GM19351 (cell line): ENCODE measurements around the gene PBX4.

ENCODE experiments used
- ATAC-seq: cut with Tn5 transposase; IDR thresholded peaks from one replicate; pipeline ENCODE4 v1.9.1; 2021; ENCODE audit warnings: mild to moderate bottlenecking, moderate library complexity; ENCODE audit not compliant: unreplicated experiment

PBX4 gene

DNA sequence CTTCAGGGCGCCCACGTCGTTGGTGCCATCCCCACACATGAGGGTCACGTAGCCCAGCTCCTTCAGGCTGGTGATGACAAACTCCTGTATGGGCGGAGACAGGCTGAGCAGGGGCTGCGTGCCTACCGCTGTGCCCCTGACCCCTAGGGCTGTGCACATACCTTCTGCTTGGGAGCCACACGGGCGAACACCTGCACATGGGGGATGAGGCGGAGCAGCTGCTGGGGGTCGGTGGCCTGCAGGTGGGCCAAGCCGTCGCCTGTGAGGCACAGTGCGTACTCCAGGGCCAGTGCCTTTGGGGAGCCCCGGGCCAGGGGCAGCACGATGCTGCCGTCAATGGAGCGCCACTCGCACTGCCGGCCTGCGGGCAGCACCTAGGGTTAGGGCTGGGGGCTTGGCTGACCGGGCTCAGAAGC, 31.1 kb upstream of the PBX4 start:
- ATAC-seq = no peak

DNA sequence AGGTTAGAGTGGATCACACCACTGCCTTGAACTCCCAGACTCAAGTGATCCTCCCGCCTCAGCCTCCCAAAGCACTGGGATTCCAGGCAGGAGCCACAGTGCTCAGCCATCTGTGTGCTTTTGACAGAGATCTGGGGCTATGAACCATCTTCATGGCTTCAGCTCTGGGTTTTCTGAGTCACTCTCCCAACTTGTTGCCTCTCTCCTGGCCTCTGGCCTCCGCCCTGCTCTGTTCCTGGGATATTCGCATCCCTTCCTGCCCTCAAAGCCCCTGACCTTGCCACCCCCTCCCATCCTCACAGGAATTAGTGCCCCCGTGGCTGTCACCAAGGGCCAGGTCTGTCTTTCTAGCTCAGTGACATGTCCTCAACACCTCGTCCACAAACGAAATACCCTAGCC, 30.7 kb upstream of the PBX4 start:
- ATAC-seq = no peak

DNA sequence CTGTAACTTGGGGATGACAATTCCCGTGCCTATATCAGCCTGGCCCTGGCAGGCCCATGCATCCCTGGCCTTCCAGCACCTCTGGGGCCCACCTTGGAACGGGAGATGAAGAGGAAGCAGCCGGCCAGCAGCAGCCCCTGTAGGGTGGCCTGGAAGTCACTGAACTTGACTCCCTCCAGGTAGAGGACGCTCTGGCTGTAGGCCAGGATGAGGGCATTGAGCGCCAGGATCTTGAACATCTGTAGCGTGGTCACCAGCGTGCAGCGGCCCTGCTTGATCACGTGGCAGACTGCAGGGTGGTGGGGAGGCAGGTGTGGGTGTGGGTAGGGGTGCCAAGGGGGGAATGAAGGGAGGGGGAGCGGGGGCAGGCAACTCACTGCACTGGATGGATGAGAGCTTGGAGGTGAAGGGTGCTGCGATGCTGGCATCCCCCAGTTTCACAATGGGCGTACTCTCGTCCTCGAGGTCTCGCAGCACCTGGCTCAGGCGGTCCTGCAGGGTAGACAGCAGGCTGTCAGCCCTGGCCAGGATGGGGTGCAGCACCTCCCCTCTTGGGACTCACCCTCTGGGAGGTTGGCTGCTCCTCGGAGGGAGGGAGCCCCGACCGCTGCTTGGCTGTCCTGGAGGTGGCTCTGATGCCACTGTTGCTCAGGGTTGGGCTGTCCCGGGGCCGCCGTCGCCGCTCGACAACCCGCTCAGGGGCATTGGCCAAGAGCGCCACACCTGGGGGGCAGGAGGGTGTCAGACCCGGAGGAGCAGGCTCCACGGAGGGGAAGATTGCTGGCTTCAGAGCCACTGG, 28.7 kb upstream of the PBX4 start:
- ATAC-seq = no peak

DNA sequence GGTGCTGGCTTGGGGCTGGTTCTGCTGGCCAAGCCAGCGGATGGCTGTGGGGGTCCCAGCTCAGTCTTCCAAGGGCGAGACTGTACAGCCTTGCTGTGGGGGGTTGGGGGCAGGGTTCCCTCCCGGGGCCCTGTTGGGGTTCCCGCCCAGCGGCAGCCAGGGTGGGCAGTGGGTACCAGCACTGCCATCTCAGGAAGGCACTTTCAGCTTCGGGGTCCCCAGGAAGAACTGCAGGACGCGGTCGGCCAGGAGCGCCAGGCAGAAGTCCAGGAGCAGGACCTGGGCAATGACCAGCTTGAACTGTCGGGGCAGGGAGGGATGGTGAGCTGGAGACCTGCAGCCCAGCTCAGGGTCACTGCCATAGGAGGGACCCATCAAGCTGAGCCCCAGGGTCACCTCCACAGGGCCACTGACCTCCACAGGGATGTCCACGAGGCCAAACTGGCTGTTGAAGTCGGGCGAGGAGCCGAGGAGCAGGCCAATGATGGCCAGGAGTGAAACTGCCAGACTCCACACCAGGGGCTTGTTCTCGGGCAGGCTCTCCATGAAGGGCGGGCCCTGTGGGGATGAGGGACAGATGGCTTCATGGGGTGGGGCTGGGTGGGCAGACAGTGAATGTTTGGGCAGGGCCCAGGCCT, 26.9 kb upstream of the PBX4 start:
- no peak for ATAC-seq

DNA sequence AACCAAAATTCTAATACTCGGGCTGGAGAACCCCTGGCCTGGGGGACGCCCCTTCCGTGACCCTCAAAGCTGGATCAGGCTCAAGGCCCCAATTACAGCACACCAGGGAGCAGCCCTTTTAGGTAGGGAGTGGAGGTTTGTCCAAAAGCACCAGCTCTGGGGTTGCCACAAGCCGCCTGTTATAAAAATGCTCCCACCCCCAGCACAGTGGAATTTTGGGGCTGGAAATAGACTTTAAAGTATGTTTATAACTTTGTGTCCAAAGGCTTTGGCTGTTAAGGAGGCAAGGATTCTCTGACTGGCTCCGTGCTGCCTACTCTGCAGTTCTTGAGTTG, 25.5 kb upstream of the PBX4 start:
- ATAC-seq = no peak

DNA sequence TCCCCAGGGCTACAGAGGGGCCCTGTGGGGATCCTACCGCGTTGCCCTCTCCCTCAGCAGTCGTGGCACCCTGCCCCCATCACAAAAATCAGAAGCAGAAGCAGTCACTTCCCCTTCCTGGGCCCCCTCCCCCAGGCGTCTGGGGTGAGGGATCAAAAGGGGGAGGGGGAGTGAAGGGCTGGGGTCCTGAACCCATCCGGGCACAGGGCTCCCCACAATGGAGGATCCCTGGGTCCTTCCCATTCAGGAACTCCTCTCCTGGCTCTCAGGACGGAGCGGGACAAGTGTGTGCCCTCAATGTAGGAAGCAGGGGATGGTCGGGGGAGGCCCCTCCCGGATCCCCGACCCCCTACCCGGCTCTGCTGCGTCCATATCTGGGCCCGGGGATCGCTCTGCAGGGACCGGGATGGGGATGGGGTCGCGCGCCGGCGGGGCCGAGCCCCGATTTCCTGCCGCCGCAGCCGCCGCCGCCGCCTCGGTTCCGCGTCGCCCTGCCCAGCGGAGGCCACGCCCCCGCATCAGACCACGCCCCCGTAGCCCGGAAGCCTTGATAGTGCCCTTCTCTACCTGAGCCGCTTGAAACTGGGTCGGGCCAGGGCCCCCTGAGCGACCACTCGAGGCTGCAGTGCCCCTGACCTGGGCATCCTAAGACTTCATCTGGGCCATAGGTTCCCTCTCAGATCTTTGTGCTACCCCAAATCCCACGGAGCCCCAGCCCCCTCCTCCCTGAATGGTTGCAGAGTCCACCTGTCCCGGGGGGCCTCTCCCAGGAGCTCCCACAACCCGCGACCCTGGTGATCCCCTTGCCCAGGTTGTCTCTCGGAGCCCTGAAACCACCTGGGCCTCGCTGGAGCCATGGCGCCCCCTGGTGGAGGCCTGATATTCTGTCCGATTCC, 24.9 kb upstream of the PBX4 start, which contains the start of gene GMIP:
TSS of gene GMIP (minus strand) at position 500 of the 896 bp plus-strand sequence. CDS start at position 372, 128 bp downstream.
- ATAC-seq = peak; percentile 84

DNA sequence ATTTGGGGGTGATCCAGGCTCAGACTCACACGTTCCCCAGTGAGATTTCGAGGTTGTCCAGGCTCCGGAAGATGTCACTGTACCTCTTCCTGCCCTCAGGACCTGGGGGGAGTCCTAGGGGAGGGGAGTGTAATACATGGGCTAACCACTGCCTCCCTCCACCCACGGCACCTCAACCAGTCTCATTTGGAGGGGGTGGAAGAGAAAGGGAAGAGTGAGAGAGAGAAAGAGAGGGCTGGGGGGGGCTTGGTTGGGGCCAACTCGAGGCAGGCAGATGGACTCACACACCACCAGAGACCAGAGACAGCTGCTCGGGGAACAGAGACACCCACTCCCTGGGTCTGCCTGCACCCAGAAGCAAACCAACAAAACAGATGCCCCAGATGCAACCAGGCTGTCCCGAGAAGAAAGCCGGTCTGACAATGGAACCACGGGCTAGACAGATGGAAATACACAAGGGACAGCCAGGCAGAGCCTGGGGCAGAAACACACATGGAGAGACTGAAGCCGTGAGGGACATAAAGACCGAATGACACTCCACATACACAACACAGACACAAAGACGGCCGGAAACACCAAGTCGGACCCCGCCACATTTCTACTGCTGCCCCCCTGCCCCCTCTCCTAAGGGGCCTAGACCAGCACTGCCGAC, 24.1 kb upstream of the PBX4 start:
- ATAC-seq = peak; percentile 32

DNA sequence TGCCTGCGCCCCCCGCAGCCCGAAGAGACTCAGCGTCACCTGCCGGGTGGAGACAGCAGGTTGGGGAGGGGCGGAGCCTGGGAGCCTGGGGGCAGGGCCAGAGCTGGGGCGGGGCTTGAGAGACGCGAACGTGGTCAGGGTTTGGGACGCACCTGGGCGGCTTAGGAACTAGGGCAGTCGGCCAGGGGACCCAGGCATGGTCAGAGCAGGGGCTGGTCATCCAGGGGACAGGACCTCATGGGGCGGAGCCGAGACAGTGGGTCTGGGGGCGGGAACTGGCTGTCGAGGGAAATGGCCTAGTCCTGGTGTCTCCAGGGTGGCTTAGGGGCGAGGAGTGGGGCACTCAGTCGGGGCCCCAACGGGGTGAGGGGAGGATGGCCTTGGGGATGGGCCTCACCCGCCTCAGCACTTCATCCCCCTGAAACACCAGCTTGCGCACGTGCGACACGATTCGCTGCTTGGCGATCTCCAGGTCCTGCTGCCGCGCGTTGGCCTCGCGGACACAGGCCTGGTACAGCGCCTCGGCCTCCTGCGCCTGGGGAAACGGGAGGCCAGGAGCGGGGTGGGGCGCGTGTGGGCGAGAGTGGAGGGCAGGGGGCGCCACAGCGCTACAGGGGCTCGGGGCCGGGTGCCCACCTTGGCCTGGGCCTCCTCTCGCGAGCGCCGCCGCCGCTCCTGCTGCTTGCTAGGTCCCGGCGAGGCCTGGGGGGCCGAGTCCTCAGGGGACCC, 19.2 kb upstream of the PBX4 start:
- no peak for ATAC-seq

DNA sequence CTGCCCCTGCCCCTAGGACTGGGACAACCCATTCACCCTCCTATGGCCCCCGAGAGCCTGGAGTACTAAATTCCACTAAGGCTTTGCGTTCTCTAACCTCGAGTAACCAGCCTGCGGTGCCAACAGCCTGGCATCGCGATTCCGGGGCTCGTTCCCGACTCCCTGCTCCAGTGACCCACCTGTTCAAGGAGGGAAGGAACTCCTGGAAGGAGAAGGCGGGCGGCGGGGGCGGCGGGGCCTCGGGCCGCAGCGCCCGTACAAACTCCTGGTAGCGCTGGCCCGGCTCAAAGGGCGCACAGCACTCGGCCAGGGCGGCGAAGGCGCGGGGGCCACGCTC, 18.7 kb upstream of the PBX4 start:
- ATAC-seq = no peak

DNA sequence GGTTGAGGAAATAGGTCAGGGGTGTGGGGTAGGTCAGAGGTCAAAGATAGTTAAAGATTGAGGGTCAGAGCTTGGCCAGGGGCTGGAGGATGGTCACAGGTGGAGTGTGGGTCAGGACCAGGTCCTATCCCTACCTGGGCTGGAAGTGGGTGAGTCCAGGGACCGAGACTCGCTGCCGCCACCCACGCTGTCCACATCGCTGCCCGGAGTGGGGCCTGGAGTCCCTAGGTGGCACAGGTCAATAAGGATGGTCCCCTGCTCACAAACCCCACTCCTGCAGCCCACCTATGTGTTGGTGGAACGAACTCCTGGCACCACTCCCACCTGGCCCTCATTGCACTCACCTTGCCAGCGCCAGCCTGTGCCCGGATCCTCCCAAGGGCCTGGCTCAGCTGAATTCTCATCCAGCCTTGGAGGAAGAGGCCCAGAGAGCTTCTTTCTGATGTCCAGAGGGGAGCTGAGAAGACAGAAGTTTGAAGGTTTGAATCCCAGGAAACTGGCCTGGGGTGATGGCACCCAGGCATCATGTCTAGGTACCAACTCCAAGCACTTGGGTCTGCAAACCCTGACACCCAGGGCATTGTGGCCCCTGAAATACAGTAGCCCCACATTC, 18.2 kb upstream of the PBX4 start:
- ATAC-seq = no peak

DNA sequence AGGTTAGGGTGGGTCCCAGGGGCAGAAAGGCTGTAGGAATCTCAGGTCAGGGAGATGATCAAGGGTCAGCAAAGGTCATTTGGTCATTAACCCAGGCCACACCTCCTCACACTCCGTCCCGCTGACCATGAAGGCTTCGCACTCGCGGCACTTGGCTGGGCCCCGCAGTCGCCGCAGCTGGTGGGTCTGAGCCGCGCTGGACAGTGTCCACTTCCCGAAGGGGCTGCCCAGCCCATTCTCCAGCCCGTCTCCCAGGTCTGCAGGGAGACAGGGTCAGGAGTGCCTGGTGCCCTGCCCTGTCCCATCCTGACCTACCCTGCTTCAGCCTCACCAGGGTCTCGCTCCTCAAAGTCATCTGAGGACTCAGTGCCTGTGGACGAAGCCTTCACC, 16.8 kb upstream of the PBX4 start:
- ATAC-seq = no peak

DNA sequence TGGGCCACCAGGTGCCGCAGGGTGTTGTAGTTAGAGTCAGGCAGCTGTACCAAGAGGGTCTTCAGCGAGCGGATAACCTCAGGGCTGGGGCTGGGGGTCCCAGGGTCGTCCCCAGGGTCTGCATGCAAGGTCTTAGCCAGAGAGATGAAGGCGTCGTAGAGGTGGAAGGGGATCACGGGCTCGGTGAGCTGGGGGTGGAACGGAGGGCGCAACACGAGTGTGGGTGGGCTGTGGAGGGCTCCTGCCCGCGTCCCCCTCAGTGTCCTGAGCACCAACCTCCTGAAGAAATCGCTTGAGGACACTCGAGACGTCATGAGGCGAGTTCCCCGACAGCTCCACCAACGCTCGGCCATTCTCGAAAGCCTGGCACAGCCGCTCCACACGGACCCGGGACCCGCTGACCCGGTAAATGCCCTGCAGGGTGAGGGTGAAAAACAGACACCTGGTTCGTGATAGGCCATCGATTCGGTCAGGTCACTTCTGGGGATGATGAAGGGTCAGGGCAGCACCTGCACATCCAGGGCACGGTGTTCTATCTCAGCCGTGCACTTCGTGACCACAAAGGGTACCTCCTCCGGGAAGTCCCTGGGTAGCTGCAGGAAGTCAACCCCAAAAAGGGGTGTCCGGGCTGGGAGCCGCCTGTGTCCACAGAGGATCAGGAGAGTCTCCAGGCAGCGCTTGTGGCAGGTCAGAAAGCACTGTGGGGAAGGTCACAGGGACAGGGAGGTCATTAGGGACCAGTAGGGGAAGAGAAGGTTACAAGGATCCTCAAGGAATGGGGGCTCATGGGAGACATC, 16.2 kb upstream of the PBX4 start:
- ATAC-seq = no peak

DNA sequence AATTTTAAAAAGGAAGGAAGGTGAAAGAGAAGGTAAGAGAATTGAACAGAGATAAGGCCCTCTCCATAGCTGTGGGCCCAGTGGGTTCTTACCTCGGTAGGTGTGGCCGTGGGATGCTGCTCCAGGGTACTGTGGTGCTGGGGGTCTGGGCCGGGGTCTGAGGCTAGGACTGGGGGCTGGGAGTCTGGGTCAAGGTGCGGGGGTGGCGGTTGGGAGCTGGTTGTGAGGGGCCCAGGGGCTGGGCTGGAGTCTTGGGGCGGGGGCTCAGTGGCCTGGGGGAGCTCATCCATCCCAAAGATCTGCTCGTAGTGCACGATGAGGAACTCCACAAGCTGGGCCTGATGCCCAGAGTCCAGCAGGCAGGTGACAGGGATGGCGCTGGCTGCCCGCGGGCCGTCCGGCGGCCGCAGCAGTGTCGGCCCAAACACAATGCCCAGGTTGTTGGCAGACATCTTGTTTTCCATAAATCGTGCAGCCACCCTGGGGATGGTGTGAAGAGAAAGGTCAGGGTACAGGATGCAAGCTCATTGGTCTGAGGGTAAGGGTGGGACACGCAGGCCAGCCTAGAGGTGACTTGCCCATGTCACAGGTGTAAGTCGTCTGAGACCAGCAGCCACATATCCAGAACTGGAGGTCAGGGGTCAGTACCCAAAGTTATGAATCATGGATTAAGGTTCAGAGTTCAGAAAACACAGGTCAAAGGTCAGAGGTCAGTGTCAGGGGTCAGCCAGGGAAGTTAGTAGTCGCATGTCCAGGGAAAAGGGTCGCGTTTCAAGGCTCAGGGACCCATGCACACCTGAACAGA, 15.4 kb upstream of the PBX4 start:
- no peak for ATAC-seq

DNA sequence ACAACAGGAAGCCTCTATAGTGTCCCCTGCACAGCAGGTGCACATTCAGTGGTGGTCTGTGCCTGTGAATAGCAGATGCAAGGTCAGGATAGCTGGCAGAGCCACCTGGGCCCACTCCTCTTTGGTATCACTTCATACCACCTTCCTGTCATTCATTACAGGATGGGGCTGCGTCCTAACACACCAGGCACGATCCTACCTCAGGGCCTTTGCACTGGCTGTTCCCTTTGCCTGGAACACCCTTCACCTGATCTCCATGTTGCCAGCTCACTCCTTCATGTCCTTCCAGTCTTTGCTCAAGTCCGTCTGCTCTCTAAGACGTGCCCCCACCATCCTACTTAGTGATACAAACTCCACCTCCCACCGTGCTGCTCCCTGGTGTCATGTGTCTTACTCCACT, 14.2 kb upstream of the PBX4 start:
- ATAC-seq = no peak

DNA sequence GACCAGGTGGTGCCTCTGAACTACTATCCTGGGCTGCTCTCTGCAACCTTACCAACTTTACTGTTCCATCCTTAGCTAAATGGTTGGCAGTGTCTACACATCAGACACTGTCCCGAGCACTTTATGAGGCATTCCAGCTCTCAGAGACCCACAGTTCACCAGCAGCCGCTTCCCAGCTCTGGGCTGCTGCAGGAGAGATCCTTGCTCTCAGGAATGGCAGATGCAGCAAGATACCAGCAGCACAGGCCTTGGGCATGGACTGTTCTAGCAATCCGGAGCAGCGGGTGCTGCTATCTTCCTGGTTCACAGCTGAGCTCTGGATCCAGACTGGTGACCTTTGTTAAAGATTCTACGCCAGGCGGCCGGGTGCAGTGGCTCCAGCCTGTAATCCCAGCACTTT, 12.9 kb upstream of the PBX4 start:
- no peak for ATAC-seq

DNA sequence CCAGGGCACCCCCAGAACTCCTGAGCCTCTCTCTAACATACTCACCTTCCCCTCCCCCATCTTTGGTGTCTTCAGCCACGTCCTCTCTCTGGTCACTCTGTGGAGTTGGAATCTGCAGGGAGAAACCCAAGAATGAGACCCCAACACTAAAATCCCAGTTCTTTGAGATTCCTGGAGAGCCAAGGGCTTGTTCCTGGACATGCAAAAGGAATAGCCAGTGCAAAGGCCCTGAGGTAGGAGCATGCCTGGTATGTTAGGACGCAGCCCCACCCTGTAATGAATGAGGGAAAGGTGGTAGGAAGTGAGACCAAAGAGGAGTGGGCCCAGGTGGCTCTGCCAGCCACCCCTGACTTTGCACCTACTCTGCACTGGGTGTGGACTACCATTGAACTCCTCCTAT, 11.9 kb upstream of the PBX4 start:
- no peak for ATAC-seq

DNA sequence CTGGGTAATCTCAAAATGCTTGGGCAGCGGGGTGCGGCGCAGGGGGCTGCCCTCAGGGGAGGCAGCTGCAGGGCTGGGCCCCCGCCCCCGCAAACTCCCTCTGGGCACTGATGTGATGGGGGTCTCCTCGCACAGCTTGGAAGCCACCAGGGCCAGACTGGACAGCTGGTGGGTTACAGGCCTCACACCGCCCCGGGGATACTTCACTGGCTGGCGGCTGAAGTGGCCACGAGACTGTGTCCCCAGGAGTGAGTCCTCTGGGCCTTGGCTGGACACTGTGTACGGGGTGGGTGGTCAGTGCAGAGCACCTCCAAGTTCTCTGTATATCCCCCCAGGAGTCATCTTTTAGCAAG, 11.6 kb upstream of the PBX4 start:
- no peak for ATAC-seq

DNA sequence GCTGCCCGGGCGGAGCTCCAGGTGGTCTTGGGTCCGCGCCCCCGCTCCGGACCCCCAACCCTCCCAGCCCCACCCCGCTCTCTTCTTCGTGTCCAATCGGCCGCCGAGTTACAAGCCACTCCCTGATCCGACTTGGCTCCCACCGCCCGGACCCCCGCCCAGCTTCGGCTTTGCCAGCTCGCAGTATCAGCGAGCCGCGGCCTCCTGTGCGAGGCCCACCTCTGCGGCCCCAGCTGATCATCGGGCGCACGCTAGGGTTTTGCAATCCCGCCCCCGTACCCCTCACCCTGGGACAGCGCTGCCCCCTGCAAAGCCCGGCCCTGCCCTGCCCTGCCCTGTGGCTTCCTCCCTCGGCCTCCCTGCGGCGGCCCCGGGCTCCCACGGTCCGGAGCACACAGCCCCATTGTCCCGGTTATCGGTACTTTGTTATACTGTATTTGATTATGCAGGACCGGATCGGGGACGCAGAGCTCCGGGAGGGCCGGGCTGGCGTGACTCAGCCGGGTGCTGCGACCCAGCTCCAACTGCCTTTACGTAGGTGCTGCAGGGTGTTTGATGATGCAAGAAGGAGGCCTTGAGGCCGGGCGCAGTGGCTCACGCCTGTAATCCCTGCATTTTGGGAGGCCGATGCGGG, 10.1 kb upstream of the PBX4 start:
- ATAC-seq = peak; percentile 29
